ENCODE data around the gene GDF15.

Gene GDF15

DNA sequence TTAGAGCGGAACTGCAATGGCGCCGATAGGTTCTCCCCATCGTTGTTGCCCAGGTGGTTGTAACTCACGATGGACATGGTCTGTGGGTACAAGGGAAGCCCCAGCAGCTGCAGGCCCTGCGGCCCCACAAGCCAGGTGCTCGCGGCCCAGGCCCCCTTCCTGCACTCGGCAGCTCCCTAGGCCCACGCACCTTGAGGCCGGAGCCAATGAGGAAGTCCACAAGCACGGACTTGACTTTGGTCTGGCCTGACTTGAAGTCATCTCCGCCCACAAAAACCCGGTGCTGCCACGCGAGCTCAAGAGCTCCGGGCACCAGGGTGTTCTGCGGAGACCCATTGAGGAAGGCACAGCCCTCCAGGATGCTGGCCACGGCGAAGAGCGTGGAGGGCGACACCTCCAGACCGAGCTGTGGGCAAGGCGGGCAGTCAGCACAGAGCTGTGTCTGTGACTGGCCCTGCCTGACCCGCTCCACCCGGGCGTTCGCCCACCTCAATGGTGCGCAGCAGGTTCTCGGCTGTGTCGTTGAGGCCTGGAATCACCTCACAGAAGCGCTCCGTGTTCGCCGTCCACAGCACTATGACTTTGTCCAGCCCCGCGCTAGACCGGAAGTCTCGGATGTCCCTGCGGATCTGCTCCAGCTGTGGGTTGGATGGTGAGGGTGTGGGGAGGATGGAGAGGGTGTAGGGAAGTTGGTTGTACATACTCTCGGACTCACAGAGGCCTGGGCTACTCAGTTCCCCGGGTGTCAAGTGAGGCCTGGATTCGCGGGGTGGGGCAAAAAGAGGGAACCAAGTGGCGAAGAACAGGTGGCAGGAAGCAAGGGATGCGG lies 50.1 kb downstream of the GDF15 start:
- no peak for ATAC-seq

DNA sequence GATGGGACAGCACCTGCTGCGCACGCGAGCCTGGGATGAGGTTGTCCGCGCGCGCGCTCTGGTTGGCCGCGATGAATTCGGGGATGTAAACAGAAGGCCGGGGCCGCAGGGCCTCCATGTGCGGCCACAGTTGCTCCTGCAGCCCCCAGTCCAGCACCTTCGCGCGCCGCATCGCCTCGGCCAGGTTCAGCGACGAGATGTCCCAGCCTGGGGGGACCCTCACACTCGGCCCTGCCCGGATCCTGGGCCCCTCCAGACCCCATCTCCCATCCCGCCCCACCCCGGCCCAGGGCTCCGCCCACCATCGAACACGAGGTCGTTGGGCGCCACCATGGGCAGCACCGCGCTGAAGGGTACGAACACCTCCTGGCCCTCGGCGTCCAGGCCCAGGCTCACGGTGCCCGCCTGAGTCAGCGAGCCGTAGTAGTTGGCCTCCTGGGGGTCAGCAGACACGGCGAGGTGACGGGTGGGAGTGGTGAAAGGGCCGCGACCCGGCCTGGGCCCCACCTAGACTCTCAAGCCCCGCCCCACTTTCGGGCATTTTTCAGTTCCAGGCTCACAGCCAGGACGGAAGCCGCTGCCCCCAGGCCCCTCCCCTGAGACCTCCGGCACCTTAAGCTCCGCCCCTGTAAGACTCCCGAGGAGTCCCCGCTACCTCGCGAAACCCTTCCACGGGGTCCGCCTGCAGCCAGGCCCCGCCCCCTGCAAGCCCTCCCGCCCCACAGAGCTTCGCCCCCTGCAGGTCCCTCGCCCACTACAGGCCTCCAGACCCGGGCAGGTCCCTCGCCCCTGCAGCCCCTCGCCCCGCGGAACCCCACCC lies 50.9 kb downstream of the GDF15 start:
- peak; percentile 57 for ATAC-seq
- TF ChIP-seq ZNF8 (CRISPR knock-in tag; IDR thresholded peaks at IDR 0.05), result no peak
- TF ChIP-seq ZNF565 (CRISPR knock-in tag; conservative IDR thresholded peaks at IDR 0.05; ENCODE audit: low read depth), result no peak
- TF ChIP-seq CSDC2 (CRISPR knock-in tag; IDR thresholded peaks at IDR 0.05), result no peak
- no peak for TF ChIP-seq ZFP3 (CRISPR knock-in tag; IDR thresholded peaks at IDR 0.05)
- TF ChIP-seq ZFP30 (CRISPR knock-in tag; IDR thresholded peaks at IDR 0.05), result no peak
- TF ChIP-seq RARB (CRISPR knock-in tag; IDR thresholded peaks at IDR 0.05), result no peak
- TF ChIP-seq SNAI2 (CRISPR knock-in tag; IDR thresholded peaks at IDR 0.05), result no peak
- TF ChIP-seq, protein P1, sequence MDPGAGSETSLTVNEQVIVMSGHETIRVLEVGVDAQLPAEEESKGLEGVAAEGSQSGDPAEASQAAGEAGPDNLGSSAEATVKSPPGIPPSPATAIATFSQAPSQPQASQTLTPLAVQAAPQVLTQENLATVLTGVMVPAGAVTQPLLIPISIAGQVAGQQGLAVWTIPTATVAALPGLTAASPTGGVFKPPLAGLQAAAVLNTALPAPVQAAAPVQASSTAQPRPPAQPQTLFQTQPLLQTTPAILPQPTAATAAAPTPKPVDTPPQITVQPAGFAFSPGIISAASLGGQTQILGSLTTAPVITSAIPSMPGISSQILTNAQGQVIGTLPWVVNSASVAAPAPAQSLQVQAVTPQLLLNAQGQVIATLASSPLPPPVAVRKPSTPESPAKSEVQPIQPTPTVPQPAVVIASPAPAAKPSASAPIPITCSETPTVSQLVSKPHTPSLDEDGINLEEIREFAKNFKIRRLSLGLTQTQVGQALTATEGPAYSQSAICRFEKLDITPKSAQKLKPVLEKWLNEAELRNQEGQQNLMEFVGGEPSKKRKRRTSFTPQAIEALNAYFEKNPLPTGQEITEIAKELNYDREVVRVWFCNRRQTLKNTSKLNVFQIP (CRISPR knock-in tag; IDR thresholded peaks at IDR 0.05; ENCODE audit: borderline replicate concordance, low read depth), result no peak
- TF ChIP-seq ARNTL (CRISPR knock-in tag; IDR thresholded peaks at IDR 0.05; ENCODE audit: borderline replicate concordance, low read depth), result no peak
- TF ChIP-seq OSR1 (CRISPR knock-in tag; IDR thresholded peaks at IDR 0.05), result no peak
- no peak for TF ChIP-seq TCF4 (CRISPR knock-in tag; IDR thresholded peaks at IDR 0.05; ENCODE audit: borderline replicate concordance)
- TF ChIP-seq, protein P2, sequence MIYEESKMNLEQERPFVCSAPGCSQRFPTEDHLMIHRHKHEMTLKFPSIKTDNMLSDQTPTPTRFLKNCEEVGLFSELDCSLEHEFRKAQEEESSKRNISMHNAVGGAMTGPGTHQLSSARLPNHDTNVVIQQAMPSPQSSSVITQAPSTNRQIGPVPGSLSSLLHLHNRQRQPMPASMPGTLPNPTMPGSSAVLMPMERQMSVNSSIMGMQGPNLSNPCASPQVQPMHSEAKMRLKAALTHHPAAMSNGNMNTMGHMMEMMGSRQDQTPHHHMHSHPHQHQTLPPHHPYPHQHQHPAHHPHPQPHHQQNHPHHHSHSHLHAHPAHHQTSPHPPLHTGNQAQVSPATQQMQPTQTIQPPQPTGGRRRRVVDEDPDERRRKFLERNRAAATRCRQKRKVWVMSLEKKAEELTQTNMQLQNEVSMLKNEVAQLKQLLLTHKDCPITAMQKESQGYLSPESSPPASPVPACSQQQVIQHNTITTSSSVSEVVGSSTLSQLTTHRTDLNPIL (CRISPR knock-in tag; IDR thresholded peaks at IDR 0.05; ENCODE audit: low read depth), result no peak
- no peak for TF ChIP-seq ISL1 (CRISPR knock-in tag; IDR thresholded peaks at IDR 0.05)
- no peak for TF ChIP-seq PPARA (CRISPR knock-in tag; IDR thresholded peaks at IDR 0.05; ENCODE audit: borderline replicate concordance)
- TF ChIP-seq, protein P3, sequence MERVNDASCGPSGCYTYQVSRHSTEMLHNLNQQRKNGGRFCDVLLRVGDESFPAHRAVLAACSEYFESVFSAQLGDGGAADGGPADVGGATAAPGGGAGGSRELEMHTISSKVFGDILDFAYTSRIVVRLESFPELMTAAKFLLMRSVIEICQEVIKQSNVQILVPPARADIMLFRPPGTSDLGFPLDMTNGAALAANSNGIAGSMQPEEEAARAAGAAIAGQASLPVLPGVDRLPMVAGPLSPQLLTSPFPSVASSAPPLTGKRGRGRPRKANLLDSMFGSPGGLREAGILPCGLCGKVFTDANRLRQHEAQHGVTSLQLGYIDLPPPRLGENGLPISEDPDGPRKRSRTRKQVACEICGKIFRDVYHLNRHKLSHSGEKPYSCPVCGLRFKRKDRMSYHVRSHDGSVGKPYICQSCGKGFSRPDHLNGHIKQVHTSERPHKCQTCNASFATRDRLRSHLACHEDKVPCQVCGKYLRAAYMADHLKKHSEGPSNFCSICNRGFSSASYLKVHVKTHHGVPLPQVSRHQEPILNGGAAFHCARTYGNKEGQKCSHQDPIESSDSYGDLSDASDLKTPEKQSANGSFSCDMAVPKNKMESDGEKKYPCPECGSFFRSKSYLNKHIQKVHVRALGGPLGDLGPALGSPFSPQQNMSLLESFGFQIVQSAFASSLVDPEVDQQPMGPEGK (CRISPR knock-in tag; IDR thresholded peaks at IDR 0.05; ENCODE audit: borderline replicate concordance), result no peak; the same call in 1 of the 2 replicates

More for the DNA sequence above, 50.1 kb downstream of the GDF15 start:
- no peak for TF ChIP-seq ZNF70 (CRISPR knock-in tag; IDR thresholded peaks at IDR 0.05)
- TF ChIP-seq ZNF8 (CRISPR knock-in tag; IDR thresholded peaks at IDR 0.05), result no peak
- TF ChIP-seq ZFP30 (CRISPR knock-in tag; IDR thresholded peaks at IDR 0.05), result no peak
- TF ChIP-seq, protein P4, sequence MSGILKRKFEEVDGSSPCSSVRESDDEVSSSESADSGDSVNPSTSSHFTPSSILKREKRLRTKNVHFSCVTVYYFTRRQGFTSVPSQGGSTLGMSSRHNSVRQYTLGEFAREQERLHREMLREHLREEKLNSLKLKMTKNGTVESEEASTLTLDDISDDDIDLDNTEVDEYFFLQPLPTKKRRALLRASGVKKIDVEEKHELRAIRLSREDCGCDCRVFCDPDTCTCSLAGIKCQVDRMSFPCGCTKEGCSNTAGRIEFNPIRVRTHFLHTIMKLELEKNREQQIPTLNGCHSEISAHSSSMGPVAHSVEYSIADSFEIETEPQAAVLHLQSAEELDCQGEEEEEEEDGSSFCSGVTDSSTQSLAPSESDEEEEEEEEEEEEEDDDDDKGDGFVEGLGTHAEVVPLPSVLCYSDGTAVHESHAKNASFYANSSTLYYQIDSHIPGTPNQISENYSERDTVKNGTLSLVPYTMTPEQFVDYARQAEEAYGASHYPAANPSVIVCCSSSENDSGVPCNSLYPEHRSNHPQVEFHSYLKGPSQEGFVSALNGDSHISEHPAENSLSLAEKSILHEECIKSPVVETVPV (CRISPR knock-in tag; IDR thresholded peaks at IDR 0.05), result no peak
- no peak for TF ChIP-seq SNAI2 (CRISPR knock-in tag; IDR thresholded peaks at IDR 0.05)
- TF ChIP-seq ZNF565 (CRISPR knock-in tag; conservative IDR thresholded peaks at IDR 0.05; ENCODE audit: low read depth), result no peak
- TF ChIP-seq CSDC2 (CRISPR knock-in tag; IDR thresholded peaks at IDR 0.05), result no peak
- no peak for TF ChIP-seq BACH2 (CRISPR knock-in tag; IDR thresholded peaks at IDR 0.05; ENCODE audit: borderline replicate concordance)
- TF ChIP-seq ARNTL (CRISPR knock-in tag; IDR thresholded peaks at IDR 0.05; ENCODE audit: borderline replicate concordance, low read depth), result no peak
- no peak for TF ChIP-seq TOX (CRISPR knock-in tag; IDR thresholded peaks at IDR 0.05; ENCODE audit: borderline replicate concordance)
- TF ChIP-seq, protein P5, sequence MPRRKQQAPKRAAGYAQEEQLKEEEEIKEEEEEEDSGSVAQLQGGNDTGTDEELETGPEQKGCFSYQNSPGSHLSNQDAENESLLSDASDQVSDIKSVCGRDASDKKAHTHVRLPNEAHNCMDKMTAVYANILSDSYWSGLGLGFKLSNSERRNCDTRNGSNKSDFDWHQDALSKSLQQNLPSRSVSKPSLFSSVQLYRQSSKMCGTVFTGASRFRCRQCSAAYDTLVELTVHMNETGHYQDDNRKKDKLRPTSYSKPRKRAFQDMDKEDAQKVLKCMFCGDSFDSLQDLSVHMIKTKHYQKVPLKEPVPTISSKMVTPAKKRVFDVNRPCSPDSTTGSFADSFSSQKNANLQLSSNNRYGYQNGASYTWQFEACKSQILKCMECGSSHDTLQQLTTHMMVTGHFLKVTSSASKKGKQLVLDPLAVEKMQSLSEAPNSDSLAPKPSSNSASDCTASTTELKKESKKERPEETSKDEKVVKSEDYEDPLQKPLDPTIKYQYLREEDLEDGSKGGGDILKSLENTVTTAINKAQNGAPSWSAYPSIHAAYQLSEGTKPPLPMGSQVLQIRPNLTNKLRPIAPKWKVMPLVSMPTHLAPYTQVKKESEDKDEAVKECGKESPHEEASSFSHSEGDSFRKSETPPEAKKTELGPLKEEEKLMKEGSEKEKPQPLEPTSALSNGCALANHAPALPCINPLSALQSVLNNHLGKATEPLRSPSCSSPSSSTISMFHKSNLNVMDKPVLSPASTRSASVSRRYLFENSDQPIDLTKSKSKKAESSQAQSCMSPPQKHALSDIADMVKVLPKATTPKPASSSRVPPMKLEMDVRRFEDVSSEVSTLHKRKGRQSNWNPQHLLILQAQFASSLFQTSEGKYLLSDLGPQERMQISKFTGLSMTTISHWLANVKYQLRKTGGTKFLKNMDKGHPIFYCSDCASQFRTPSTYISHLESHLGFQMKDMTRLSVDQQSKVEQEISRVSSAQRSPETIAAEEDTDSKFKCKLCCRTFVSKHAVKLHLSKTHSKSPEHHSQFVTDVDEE (CRISPR knock-in tag; IDR thresholded peaks at IDR 0.05), result no peak
- no peak for TF ChIP-seq TCF4 (CRISPR knock-in tag; IDR thresholded peaks at IDR 0.05; ENCODE audit: borderline replicate concordance)
- no peak for TF ChIP-seq ISL1 (CRISPR knock-in tag; IDR thresholded peaks at IDR 0.05)
- TF ChIP-seq ZFP3 (CRISPR knock-in tag; IDR thresholded peaks at IDR 0.05), result no peak
- TF ChIP-seq, protein P2 (CRISPR knock-in tag; IDR thresholded peaks at IDR 0.05; ENCODE audit: low read depth), result no peak
- TF ChIP-seq, protein P3 (CRISPR knock-in tag; IDR thresholded peaks at IDR 0.05; ENCODE audit: borderline replicate concordance), result no peak
- no peak for TF ChIP-seq RARB (CRISPR knock-in tag; IDR thresholded peaks at IDR 0.05)
- TF ChIP-seq PPARA (CRISPR knock-in tag; IDR thresholded peaks at IDR 0.05; ENCODE audit: borderline replicate concordance), result no peak

Data from SK-N-SH treated with all-trans-retinoic acid at 6 μM for 48 hours (cell line).